Endothelial cell (in vitro differentiated cells): Measurements from ENCODE around the gene SYNJ2. TPM values are rescaled to one million over a fixed set of nuclear protein-coding genes. Genes with fewer than 3 reads are reported as not detected.

ENCODE experiments used
- DNase-seq: peaks from one replicate; pipeline ENCODE4 v3.0.0; 2021; ENCODE audit warnings: low spot score
- H3K27ac Mint-ChIP-seq: one replicate; pipeline ENCODE4 v1.8.0; 2021; ENCODE audit warnings: mixed read lengths, inconsistent platforms; ENCODE audit not compliant: unreplicated experiment
- H3K27me3 Mint-ChIP-seq: one replicate; pipeline ENCODE4 v1.8.0; 2021; ENCODE audit warnings: mild to moderate bottlenecking, moderate library complexity, mixed read lengths, inconsistent platforms; ENCODE audit not compliant: unreplicated experiment
- H3K36me3 Mint-ChIP-seq: one replicate; pipeline ENCODE4 v1.8.0; 2021; ENCODE audit warnings: mild to moderate bottlenecking, low read depth, mixed read lengths, inconsistent platforms; ENCODE audit not compliant: unreplicated experiment
- H3K4me1 Mint-ChIP-seq: one replicate; pipeline ENCODE4 v1.8.0; 2021; ENCODE audit warnings: mild to moderate bottlenecking, mixed read lengths, inconsistent platforms; ENCODE audit not compliant: unreplicated experiment
- H3K4me3 Mint-ChIP-seq: one replicate; pipeline ENCODE4 v1.8.0; 2021; ENCODE audit warnings: mild to moderate bottlenecking, mixed read lengths, inconsistent platforms; ENCODE audit not compliant: unreplicated experiment
- H3K9me3 Mint-ChIP-seq: one replicate; pipeline ENCODE4 v1.8.0; 2021; ENCODE audit warnings: mixed read lengths, inconsistent platforms; ENCODE audit not compliant: unreplicated experiment
- total RNA-seq: library from RNA; stranded (reverse); fragmentation: NEBNext Ultra II Directional; extraction: Animal tissue kit (Norgen Biotek cat#: 25700); gene quantifications from one replicate; pipeline ENCODE4 v1.2.1, GENCODE V29; 2021; ENCODE audit not compliant: unreplicated experiment
- TF ChIP-seq, protein P1 (sequence below): fragments of 200-600 bp; sonication (generic); IDR thresholded peaks from one replicate; pipeline ENCODE4 v1.5.0; 2021; ENCODE audit warnings: antibody characterized with exemption; ENCODE audit not compliant: unreplicated experiment

The SYNJ2 gene
- total RNA-seq, 1 donor from 2014 or later, result 33.7 TPM

DNA sequence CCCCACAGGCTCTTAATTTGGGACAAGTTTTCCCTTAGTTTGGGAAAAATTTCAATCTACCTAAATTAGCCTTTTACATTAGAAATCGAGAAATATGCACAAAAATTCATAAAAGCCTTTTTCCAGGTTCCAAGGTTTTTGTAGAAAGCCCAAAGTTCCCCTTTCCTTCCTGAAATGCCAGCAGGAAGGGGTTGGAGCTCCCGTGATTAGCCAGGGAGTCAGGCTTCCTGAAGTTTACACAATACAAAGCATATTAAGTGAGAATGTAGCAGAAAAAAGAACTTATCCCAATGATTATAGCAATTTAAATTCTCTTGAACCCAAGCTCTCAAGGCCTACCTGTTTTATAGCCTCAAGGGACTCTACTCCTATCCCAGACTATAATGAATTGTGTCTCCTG, 39.1 kb downstream of the SYNJ2 start:
- H3K4me1 Mint-ChIP-seq, result peaks cover 60% of the 10 kb centered on the region
- DNase-seq, result no peak
- H3K36me3 Mint-ChIP-seq, result peaks cover 13% of the 10 kb centered on the region
- H3K27me3 Mint-ChIP-seq, result peaks cover 4% of the 10 kb centered on the region
- peak overlapping the region; percentile 95 for H3K27ac Mint-ChIP-seq
- no peaks in the 10 kb centered on the region for H3K9me3 Mint-ChIP-seq
- TF ChIP-seq, protein P1, sequence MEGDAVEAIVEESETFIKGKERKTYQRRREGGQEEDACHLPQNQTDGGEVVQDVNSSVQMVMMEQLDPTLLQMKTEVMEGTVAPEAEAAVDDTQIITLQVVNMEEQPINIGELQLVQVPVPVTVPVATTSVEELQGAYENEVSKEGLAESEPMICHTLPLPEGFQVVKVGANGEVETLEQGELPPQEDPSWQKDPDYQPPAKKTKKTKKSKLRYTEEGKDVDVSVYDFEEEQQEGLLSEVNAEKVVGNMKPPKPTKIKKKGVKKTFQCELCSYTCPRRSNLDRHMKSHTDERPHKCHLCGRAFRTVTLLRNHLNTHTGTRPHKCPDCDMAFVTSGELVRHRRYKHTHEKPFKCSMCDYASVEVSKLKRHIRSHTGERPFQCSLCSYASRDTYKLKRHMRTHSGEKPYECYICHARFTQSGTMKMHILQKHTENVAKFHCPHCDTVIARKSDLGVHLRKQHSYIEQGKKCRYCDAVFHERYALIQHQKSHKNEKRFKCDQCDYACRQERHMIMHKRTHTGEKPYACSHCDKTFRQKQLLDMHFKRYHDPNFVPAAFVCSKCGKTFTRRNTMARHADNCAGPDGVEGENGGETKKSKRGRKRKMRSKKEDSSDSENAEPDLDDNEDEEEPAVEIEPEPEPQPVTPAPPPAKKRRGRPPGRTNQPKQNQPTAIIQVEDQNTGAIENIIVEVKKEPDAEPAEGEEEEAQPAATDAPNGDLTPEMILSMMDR, result no peak
- H3K4me3 Mint-ChIP-seq, result no peak overlapping the region

DNA sequence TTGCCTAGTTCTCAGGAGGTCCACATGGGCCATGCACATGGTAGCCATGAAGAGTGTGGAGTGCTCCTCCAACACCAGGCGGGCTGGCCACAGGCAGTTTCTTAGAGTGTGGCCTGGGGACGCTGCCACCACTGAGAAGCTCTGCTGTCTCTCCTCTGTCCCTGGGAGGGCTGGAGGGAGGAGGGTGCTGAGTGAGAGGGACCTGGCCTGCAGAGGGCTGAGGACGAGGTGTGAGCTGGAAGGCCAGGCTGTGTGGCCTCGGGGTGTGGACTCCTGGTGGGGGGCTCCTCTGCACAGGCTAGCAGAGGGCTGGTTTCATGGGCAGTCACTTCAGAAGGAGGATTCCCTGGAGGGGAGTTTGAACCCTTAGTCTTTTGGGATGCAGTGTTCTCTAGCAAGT, 39.7 kb downstream of the SYNJ2 start:
- Mint-ChIP-seq H3K4me1 (peaks cover 64% of the 10 kb centered on the region), H3K9me3 (no peaks in the 10 kb centered on the region), H3K36me3 (peaks cover 13% of the 10 kb centered on the region), H3K27me3 (peaks cover 6% of the 10 kb centered on the region), H3K4me3 (no peak overlapping the region), H3K27ac (peak overlapping the region; percentile 95)
- DNase-seq, result no peak
- TF ChIP-seq, protein P1, result no peak

DNA sequence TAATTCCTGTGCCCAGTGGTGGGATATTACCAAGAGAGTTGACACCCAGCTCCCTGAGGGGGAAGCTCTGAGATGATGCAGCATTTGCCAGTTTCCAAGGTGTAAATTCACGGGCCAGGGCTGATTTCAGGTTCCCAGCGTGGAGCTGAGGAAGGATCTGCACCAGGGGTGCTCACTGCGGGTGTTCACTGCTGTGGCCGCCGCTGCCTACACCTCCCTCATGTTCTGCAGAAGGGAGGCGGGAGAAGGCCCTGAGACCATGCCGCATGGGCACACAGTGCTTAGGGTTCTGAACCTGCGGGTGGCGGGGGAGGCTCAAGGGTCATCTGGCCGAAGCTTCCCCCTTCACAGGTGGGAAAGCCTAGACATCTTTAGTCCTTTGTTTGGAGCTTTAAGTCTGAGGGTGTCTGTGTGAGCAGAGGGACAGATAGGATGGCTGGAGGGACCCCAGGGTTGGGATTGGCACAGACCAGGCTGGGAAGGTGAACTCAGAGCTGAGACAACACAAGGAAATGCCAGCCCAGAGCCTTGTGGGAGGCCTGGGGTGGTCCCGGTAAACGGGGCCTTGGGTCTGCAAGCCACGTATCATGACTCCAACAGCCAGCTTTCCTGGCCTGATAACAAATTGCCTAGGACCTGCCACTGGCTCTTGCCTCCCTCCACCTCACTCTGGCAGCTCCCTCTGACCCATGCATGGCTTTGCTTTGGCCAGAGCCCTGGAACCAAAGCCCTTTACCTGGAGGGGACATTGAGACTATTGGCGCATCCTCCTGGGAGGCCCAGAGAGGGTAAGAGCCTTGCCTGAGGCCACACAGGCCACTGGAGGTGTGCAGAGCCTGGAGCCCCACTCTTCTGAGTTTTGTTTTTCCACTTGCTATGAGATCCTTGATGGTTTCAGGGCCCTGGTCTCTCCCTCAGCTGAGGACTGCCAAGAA, 40.4 kb downstream of the SYNJ2 start:
- Mint-ChIP-seq H3K4me3 (no peak overlapping the region), H3K9me3 (no peaks in the 10 kb centered on the region), H3K27me3 (peaks cover 8% of the 10 kb centered on the region), H3K36me3 (peaks cover 13% of the 10 kb centered on the region), H3K27ac (peak overlapping the region; percentile 95), H3K4me1 (peaks cover 69% of the 10 kb centered on the region)
- DNase-seq, result no peak
- TF ChIP-seq, protein P1, result no peak

DNA sequence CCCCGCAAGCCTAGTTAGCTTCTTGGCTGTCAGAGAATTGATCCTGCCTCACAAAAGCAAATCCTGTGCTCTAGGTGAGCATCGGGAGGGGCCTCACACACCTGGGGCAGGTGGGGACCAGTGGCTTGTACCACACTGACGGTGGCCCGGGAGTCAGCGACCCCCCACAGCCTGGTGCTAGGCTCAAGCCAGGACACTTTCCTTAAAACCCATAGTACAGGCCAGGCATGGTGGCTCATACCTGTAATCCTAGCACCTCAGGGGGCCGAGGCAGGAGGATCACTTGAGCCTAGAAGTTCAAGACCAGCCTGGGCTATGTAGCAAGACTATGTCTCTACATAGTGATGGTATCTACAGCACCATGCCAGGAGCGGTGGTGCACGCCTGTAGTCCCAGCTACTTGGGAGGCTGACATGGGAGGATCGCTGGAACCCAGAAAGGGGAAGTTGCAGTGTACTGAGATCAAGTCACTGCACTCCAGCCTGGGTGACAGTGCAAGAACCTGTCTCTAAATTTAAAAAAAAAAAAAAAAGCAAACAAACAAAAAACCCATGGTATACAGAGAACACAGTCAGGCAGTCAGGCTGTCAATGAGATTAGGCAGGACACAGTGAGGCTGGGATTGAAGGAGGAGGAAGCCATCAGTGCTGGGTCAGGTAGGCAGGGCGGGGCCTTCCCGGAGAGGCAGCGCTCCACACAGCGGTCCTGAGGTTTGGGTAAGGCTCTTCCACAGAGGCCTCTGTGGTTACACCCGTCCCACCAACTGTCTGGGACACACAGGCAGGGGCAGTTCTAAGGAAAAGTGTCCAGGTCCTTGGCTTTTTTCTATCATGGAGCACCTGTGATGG, 41.3 kb downstream of the SYNJ2 start:
- DNase-seq, result no peak
- H3K27ac Mint-ChIP-seq, result no peak overlapping the region
- H3K4me3 Mint-ChIP-seq, result no peak overlapping the region
- no peaks in the 10 kb centered on the region for H3K9me3 Mint-ChIP-seq
- H3K4me1 Mint-ChIP-seq, result peaks cover 73% of the 10 kb centered on the region
- H3K36me3 Mint-ChIP-seq, result peaks cover 13% of the 10 kb centered on the region
- TF ChIP-seq, protein P1, result no peak
- H3K27me3 Mint-ChIP-seq, result peaks cover 13% of the 10 kb centered on the region
